ENCODE results near the gene TMEM178B.
"Not testable (repeated sequence)": the region's sequence is repeated elsewhere in the genome, so short reads cannot be mapped to it uniquely, and the experiment has no call there.

- TF ChIP-seq CTCF, POLR2A (IDR thresholded peaks at IDR 0.05): not testable (repeated sequence)
Measured at GRCh38 chr7:141383356-141383755, 309.5 kb downstream of the TMEM178B start.

All from ovary (tissue), 3 donors.